B cell (primary cell): ENCODE results near the gene PGAP3. TPM values are rescaled to one million over a fixed set of nuclear protein-coding genes. Genes with fewer than 3 reads are reported as not detected.

Source experiments
- ATAC-seq: fragments of 200-7000 bp; cut with Tn5 transposase; one replicate; pipeline ENCODE4 v1.10.0; 2021; ENCODE audit warnings: low read depth, mild to moderate bottlenecking, moderate number of reproducible peaks, moderate library complexity
- CTCF ChIA-PET: fragments of 350-600 bp; sonication (Branson Sonifier 250); formaldehyde crosslinking; loops from one replicate; lab custom pipeline; 2021; ENCODE audit warnings: antibody characterized with exemption, inconsistent platforms; lab: Charles Lee
- POLR2A ChIA-PET: fragments of 350-600 bp; sonication (Branson Sonifier 250); formaldehyde crosslinking; loops from one replicate; lab custom pipeline; 2021; ENCODE audit warnings: antibody characterized with exemption; lab: Charles Lee
- DNase-seq: peaks from one replicate; pipeline ENCODE4 v3.0.0; 2013
- H2AFZ ChIP-seq: 2 replicates; pipeline ENCODE4 v1.6.1; 2012; ENCODE audit warnings: mild to moderate bottlenecking, low read depth, low read length; ENCODE audit not compliant: insufficient read depth, poor library complexity, severe bottlenecking
- H3K27ac ChIP-seq, 2 donors: 1 replicate in 1 of 2; 2 replicates in 1 of 2; pipeline ENCODE4 v1.5.1; 2012 to 2013; ENCODE audit warnings: low read length in 2 of 2, mild to moderate bottlenecking in 2 of 2, moderate library complexity in 1 of 2
- H3K27me3 ChIP-seq, 4 experiments: fragments of 200-600 bp in 1 of 4; sonication (generic) in 1 of 4; replicated peaks in 1 of 4; 1 replicate in 2 of 4; 2 replicates in 2 of 4; pipeline versions ENCODE4 v1.6.1 to v1.7.0; 2013 to 2016; ENCODE audit warnings: low read length in 3 of 4, mild to moderate bottlenecking in 2 of 4, mixed read lengths in 1 of 4, moderate library complexity in 1 of 4; ENCODE audit not compliant: insufficient read depth in 4 of 4, control insufficient read depth in 3 of 4; ENCODE audit errors: control extremely low read depth in 1 of 4
- H3K36me3 ChIP-seq, 2 experiments: replicated peaks in 1 of 2; 1 replicate in 1 of 2; 2 replicates in 1 of 2; pipeline versions ENCODE4 v1.6.1 to v1.7.1; 2013; ENCODE audit warnings: low read length in 1 of 2; ENCODE audit not compliant: insufficient read depth in 2 of 2, control insufficient read depth in 1 of 2; ENCODE audit errors: control extremely low read depth in 1 of 2, extremely low read depth in 1 of 2
- H3K4me1 ChIP-seq, 2 donors: fragments of 200-600 bp in 1 of 2; sonication (generic) in 1 of 2; 1 replicate in 1 of 2; 2 replicates in 1 of 2; pipeline versions ENCODE4 v1.5.1 to v1.6.1; 2013 to 2017; ENCODE audit warnings: low read length in 2 of 2; ENCODE audit not compliant: control insufficient read depth in 2 of 2, insufficient read depth in 2 of 2
- H3K4me2 ChIP-seq: replicated peaks from 2 replicates; pipeline ENCODE3; 2012; ENCODE audit warnings: mild to moderate bottlenecking, low read depth, low read length; ENCODE audit not compliant: poor library complexity, severe bottlenecking
- H3K4me3 ChIP-seq, 5 experiments: fragments of 200-600 bp in 1 of 5; sonication (generic) in 1 of 5; 1 replicate in 3 of 5; 2 replicates in 2 of 5; pipeline versions ENCODE4 v1.5.1 to v1.7.0; 2011 to 2016; ENCODE audit warnings: low read length in 4 of 5, mild to moderate bottlenecking in 4 of 5, low read depth in 2 of 5, control low read depth in 1 of 5, moderate library complexity in 1 of 5; ENCODE audit not compliant: insufficient read depth in 1 of 5; ENCODE audit errors: control extremely low read depth in 1 of 5, extremely low read depth in 1 of 5
- H3K79me2 ChIP-seq: fragments of 200-600 bp; sonication (generic); one replicate; pipeline ENCODE4 v1.6.0; 2016; ENCODE audit warnings: low read length; ENCODE audit not compliant: control insufficient read depth, insufficient read depth
- H3K9ac ChIP-seq: fragments of 200-600 bp; sonication (generic); 2 replicates; pipeline ENCODE4 v1.6.1; 2017; ENCODE audit warnings: mild to moderate bottlenecking, low read length, moderate library complexity
- H3K9me3 ChIP-seq, 3 donors: one replicate each; pipeline versions ENCODE4 v1.6.1 to v1.7.1; 2013; ENCODE audit warnings: low read length in 2 of 3; ENCODE audit not compliant: control insufficient read depth in 2 of 3, insufficient read depth in 1 of 3; ENCODE audit errors: control extremely low read depth in 1 of 3
- H4K20me1 ChIP-seq: 2 replicates; pipeline ENCODE4 v1.6.0; 2012; ENCODE audit warnings: mild to moderate bottlenecking, low read length; ENCODE audit not compliant: insufficient read depth, control insufficient read depth, poor library complexity, severe bottlenecking
- H3K27ac Mint-ChIP-seq: one replicate; pipeline ENCODE4 v1.8.0; 2021; ENCODE audit warnings: mixed read lengths
- H3K27me3 Mint-ChIP-seq: one replicate; pipeline ENCODE4 v1.8.0; 2021; ENCODE audit warnings: mixed read lengths
- H3K4me1 Mint-ChIP-seq: one replicate; pipeline ENCODE4 v1.8.0; 2021; ENCODE audit warnings: mixed read lengths
- H3K4me3 Mint-ChIP-seq: one replicate; pipeline ENCODE4 v1.8.0; 2021; ENCODE audit warnings: mixed read lengths
- H3K9me3 Mint-ChIP-seq: one replicate; pipeline ENCODE4 v1.8.0; 2022; ENCODE audit warnings: mixed read lengths; ENCODE audit not compliant: insufficient read depth
- EZH2 ChIP-seq: IDR thresholded peaks from 2 replicates; pipeline ENCODE4 v1.6.1; 2012; ENCODE audit warnings: borderline replicate concordance, low read depth, mild to moderate bottlenecking, moderate library complexity, low read length; ENCODE audit not compliant: insufficient read depth, poor library complexity, severe bottlenecking
- WGBS: methylation state at CpG from one replicate; pipeline ENCODE4 v1.1.5; 2013; ENCODE audit warnings: missing lambda C conversion rate; ENCODE audit not compliant: insufficient coverage; 5-methylcytosine and 5-hydroxymethylcytosine counted together
- intact Hi-C: fragments of 100-400 bp; cut with micrococcal nuclease; formaldehyde crosslinking; loops from one replicate; pipeline ENCODE4 v1.10.0; 2022
- polyA plus RNA-seq: library from polyadenylated mRNA; depleted of rRNA; stranded (reverse); fragments of >200 nt; gene quantifications from 2 replicates; pipeline ENCODE4 v1.2.3, GENCODE V29; 2012
- total RNA-seq, 2 donors: library from RNA; stranded (reverse); fragments of 120-200 nt in 1 of 2; gene quantifications; 1 replicate in 1 of 2; 2 replicates in 1 of 2; pipeline versions ENCODE4 v1.2.3 to v1.2.4, GENCODE V29; 2013 to 2022
- TF ChIP-seq, protein P1 (sequence below): fragments of 200-600 bp; IDR thresholded peaks from one replicate; pipeline ENCODE4 v1.8.0; 2022; ENCODE audit warnings: antibody characterized with exemption, mild to moderate bottlenecking

PGAP3 gene
- total and polyA plus RNA-seq, 2 donors (not counting 1 experiment from before 2014, with no cell fraction given): 27.4 to 34.3 TPM

- TF ChIP-seq EZH2: no peak
- Histone ChIP-seq H3K4me1 (peaks cover 24 to 25% of the 10 kb centered on the region in 2 donors), H3K27me3 (peaks cover 0 to 63% (median 17%) of the 10 kb centered on the region in 4 experiments), H3K9me3 (no peaks in the 10 kb centered on the region), H2AFZ (no peak overlapping the region), H3K27ac (no peak overlapping the region), H4K20me1 (no peaks in the 10 kb centered on the region), H3K9ac (no peak overlapping the region), H3K36me3 (no peaks in the 10 kb centered on the region), H3K4me2 (peak overlapping the region; percentile 86), H3K4me3 (no peak overlapping the region), H3K79me2 (peaks cover 7% of the 10 kb centered on the region)
- H3K27me3 Mint-ChIP-seq: peaks cover 30% of the 10 kb centered on the region
- no peaks in the 10 kb centered on the region for H3K9me3 Mint-ChIP-seq
- peaks cover 31% of the 10 kb centered on the region for H3K4me1 Mint-ChIP-seq
- WGBS: 92% methylated on average over 13 of the region's 16 CpGs
- peak overlapping the region; percentile 34 for H3K4me3 Mint-ChIP-seq
- no peak for ATAC-seq
- no peak for DNase-seq
- CTCF ChIA-PET: interaction anchor here (0.6 to 1.9 kb wide), 7 partner anchors 11 to 662 kb away, joined by 3 to 12 read pairs (median 4); partner anchors contain the start of gene TCAP
- POLR2A ChIA-PET: interaction anchor here (0.5 to 1.8 kb wide), 3 partner anchors 60 to 128 kb away, joined by 3 to 4 read pairs (median 4); partner anchors contain the start of gene PGAP3
- H3K27ac Mint-ChIP-seq: no peak overlapping the region
- intact Hi-C loops: no loop called here
These were observed 59.9 kb downstream of the PGAP3 start for GRCh38 chr17:39627712-39628516.

- H3K27me3 Mint-ChIP-seq: peaks cover 30% of the 10 kb centered on the region
These were observed 60.7 kb downstream of the PGAP3 start for GRCh38 chr17:39627047-39627711.

More at GRCh38 chr17:39627047-39627711, 60.7 kb downstream of the PGAP3 start:
- H2AFZ ChIP-seq: peak overlapping the region; percentile 65
- peak; percentile 51 for DNase-seq
- peak overlapping the region; percentile 41 for H3K9ac ChIP-seq
- WGBS: 12% methylated on average over 72 of the region's 72 CpGs
- CTCF ChIA-PET: interaction anchor here (0.6 to 1.9 kb wide), 3 partner anchors 12 to 662 kb away, joined by 3 to 12 read pairs (median 4); no protein-coding TSS in a partner anchor
- Mint-ChIP-seq H3K27ac (no peak overlapping the region), H3K4me3 (peak overlapping the region; percentile 68), H3K4me1 (peaks cover 35% of the 10 kb centered on the region), H3K9me3 (no peaks in the 10 kb centered on the region)
- ATAC-seq: no peak
- H3K4me1 ChIP-seq: peaks cover 28 to 31% of the 10 kb centered on the region in 2 donors
- H4K20me1 ChIP-seq: no peaks in the 10 kb centered on the region
- intact Hi-C loops: no loop called here
- peaks cover 7% of the 10 kb centered on the region for H3K79me2 ChIP-seq
- H3K36me3 ChIP-seq: no peaks in the 10 kb centered on the region
- H3K27ac ChIP-seq: no peak overlapping the region
- H3K27me3 ChIP-seq: peaks cover 0 to 61% (median 17%) of the 10 kb centered on the region in 4 experiments
- peak overlapping the region in 4 of 5 experiments; percentile 28 to 37 (median 34) for H3K4me3 ChIP-seq
- TF ChIP-seq, protein P1, sequence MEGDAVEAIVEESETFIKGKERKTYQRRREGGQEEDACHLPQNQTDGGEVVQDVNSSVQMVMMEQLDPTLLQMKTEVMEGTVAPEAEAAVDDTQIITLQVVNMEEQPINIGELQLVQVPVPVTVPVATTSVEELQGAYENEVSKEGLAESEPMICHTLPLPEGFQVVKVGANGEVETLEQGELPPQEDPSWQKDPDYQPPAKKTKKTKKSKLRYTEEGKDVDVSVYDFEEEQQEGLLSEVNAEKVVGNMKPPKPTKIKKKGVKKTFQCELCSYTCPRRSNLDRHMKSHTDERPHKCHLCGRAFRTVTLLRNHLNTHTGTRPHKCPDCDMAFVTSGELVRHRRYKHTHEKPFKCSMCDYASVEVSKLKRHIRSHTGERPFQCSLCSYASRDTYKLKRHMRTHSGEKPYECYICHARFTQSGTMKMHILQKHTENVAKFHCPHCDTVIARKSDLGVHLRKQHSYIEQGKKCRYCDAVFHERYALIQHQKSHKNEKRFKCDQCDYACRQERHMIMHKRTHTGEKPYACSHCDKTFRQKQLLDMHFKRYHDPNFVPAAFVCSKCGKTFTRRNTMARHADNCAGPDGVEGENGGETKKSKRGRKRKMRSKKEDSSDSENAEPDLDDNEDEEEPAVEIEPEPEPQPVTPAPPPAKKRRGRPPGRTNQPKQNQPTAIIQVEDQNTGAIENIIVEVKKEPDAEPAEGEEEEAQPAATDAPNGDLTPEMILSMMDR: no peak
- peak; percentile 87 for TF ChIP-seq EZH2
- no peaks in the 10 kb centered on the region for H3K9me3 ChIP-seq
- POLR2A ChIA-PET: interaction anchor here (1.0 to 1.8 kb wide), 2 partner anchors 61 to 128 kb away, joined by 3 to 4 read pairs; partner anchors contain the start of gene PGAP3
- peak overlapping the region; percentile 86 for H3K4me2 ChIP-seq
